GM19324 (cell line): ENCODE measurements around the gene SPAG5.
A peak's percentile ranks its signal among the peaks of the same experiment; 100 is the strongest.

Experiments
- ATAC-seq: cut with Tn5 transposase; IDR thresholded peaks from one replicate; pipeline ENCODE4 v1.9.1; 2021; ENCODE audit warnings: mild to moderate bottlenecking, moderate library complexity; ENCODE audit not compliant: unreplicated experiment, low FRiP score

SPAG5 gene

DNA sequence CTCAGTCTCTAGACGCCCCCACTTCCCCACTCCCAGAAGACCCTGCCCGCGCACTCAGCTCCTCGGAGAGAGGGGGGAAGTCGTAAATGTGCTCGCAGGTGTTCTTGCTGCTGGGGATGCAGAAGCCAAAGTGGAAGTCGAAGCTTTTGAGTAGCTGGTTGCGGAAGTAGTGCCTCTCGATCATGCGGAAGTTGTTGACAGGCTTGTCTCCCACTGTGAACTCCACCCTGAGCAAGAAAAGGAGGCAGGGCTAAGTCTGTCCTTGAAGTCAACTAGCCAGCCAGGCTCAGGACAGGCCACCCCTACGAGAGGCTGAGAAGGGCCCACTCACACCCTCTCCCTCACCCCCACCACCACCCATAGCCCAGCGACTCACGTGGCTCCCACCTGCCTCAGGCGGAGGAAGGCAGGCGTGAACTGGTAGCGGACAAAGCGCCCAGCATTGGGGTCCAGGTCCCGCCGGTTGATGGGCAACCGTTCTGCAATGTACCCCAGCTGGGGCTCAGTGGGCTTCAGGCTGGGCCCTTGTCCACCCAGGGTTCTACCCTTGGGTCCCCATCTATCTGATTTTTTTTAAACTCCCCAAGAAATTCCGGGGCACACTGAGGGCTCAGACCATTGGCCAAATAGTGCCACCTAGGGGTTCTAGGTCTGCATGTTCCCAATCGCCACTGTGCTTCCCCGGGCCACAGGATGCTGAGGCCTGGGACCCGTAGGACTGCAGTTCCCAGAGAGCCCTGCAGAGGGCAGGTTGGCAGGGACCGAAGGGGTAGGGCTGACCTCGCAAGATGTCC, 51.0 kb downstream of the SPAG5 start:
- peak; percentile 40 for ATAC-seq

DNA sequence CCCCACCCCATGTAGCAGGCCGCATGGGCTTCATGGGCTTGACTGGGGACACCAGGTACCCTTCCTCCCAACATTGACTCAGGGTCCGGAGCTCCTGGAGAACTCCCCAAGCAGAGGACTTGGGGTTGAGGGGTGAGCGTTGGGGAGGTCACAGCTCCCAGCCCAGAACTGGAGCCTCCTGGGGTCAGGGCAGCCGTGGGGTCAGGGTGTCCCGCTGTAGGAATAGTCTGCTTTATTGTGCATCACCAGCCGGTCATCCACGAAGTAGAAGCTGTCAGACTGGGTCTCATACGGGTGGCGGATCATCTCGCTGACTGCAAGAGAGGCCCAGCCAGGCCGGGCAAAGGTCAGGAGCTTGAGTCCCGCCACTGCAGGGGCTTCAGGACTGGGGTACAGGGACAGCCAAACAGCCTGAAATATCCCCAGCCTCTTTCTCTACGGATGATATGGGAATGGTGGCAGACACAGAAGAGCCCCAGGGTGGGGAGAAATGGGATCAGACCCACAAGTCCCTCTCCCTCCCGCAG, 51.7 kb downstream of the SPAG5 start:
- ATAC-seq, result no peak

DNA sequence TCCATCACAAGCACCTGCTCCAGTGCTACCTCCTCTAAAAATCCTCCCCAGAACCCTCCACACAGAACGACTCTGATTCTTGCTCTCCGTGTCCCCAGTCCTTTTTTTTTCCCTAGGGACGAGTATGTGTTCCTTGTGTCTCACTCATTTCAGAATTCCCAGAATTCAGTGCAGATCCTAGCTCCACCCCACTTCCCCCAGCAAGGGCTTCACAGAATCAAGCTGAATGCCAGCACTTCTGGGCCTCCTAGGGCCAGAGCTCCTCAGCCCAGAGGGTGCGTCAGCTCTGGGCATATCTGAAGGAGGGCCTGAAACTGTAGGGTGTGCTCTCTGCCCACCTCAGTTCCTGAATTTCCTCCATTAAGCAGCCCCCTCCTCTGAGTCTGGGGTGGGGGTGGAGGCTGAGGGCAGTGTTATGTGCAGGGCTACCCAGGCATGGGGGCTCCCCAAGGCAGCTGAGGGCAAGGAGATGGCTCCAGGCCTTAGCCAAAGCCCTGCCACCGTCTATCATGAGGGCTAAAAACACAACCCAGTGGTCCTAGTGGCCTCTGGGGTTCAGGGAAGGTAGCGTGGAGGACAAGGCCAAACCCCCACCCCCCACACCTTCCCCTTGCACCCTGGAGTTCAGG, 52.9 kb downstream of the SPAG5 start:
- ATAC-seq, result no peak

DNA sequence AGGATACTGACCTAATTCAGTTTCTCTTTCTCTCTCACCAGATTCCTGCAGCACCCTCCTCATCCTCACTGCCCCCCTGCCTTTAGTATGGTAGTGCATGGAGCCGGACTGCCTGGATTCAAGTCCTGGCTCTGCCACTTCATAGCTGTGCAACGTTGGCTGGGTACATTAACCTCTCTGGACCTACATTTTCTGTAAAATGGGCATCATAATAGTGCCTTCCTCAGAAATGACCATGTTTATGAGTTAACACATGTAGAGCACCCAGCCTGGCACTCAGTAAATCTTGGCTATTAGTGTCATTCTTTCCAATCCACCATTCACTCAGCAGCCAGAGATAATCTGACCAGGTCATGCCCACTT, 53.7 kb downstream of the SPAG5 start:
- ATAC-seq, result no peak

DNA sequence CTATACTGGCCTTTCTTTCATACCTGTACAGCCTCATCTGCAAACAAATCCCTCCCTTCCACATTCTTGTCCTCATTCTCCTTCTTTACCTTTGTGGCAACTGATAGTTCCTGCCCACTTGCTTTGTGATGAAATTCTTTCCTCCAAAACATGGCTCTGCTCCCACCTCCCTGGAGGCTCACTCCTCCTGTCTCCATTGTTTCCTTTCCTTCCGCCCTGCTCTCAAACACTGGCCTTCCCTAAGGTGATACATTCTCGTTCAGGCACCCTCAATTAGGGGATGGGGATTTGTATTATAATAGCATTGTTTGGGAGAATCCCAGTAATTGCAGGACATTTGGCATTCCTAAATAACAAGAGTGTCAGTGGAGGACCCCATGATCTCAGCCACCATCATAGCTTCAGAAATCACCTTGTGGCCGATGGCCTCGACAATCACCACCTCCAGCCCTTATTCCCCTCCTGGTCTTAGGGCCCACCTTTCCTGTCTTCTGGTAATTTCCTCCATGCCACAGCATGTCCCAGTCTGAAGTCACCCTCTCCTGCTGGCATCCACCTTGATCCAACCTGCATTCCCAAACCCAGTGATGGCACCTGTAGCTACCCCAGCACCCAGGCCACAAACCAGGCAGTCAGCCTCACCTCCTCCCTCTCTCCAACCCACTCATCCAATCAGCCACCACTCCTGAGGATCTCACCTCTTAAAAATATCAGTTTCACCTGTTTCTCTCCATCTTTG, 54.3 kb downstream of the SPAG5 start:
- ATAC-seq, result no peak

DNA sequence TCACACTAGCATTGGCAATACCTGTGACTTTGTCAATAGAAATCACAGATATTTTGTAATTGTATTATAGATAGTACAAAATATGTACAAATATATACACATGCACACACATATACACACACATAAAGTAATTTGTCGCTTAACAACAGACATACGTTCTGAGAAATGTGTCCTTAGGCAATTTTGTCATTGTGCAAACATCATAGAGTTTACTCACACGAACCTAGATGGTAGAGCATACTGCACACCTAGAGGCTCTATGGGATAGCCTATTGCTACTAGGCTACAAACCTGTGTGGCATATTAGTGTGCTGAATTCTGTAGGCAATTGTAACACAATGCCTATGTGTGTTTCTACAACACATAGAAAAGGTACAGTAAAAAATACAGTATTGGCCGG, 57.4 kb downstream of the SPAG5 start:
- ATAC-seq, result no peak

DNA sequence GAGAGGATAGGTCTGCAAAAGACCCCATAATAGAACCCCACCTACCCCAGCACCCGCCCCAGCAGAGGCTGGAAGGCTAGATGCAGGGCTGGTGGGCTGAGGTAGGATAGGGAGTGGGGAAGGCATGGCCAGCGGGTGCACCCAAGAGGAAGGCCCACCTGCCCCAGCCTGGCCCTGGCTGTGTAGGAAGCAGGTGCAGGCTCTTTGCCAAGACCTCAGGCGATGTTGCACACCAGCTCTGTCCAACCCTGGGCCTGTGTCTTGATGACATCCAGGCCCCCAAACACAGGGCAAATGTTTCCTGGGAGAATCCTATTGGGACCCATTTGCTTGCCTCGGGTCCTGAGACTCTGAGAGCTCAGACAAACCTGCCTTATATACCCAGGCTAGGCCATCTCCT, 58.6 kb downstream of the SPAG5 start:
- ATAC-seq, result no peak

DNA sequence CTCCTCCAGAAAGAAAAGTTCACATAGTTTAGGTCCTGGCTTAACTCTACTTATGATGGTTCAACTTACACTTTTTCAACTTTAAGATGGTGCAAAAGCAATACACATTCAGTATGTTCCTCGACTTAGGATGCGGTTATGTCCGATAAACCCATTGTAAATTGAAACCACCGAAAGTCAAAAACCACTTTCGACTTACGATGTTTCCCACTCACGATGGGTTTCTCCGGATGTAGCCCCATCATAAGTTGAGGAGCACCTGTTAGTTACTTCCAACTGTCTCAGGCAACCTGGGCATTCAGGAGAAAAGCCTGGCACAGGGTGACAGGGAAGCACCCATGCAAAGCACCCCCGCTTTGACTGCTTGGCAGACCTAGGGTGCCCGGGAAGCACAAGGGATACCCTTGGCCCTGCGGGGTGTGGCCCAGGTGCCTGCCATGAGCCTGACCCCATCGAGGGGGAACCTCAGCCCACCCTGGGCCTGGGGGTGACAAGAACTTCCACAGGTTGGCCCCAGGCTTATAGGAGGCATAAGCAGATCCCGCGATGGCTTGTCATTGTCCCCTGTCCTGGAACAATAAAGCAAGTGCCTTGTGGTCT, 60.4 kb downstream of the SPAG5 start:
- no peak for ATAC-seq

DNA sequence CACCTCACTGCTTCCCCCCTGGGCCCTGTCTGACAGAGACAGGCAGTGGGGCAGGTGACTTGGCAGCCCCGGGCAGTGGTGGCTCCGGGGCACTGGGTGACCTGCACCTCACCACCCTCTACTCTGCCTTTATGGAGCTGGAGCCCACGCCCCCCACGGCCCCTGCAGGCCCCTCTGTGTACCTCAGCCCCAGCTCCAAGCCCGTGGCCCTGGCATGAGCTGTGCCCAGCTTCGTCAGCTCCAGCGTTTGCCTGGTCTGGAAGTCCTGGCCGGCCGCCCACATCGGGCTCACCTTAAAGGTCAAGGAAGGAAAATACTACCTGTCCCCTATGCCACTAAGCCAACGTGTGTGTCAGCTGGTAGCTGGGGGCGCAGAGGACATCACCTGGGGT, 61.6 kb downstream of the SPAG5 start:
- no peak for ATAC-seq

DNA sequence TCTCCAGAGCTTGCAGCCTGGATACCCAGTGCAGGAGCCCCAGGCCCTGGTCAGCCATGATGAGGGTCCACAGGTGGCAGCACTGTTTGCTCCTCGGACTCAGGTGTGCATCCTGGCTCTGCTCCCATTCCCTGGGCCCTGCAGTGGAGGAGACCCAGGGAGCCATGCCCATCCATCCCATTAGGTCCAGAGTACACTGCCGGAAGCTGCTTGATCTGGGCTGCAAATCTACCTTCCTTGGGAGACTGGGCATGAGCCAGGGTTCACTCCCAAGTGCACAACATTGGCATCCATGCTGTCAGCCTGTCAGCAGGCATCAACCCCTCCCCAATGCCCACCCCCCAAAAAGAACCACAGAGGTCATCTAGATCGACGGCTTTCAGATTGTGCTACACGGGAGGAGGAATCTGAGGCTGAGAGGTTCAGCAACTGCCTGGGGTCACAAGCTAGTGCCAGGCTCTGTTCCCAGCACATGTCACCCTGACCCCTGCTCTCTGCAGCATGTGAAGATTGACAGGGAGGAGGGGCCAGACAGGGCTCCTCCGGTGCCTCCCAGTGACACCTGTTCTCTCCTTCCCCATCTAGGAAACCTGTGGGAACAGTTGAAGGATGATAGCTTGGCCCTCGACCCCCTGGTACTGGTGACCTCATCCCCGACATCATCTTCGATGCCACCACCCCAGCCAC, 62.1 kb downstream of the SPAG5 start:
- ATAC-seq, result no peak

DNA sequence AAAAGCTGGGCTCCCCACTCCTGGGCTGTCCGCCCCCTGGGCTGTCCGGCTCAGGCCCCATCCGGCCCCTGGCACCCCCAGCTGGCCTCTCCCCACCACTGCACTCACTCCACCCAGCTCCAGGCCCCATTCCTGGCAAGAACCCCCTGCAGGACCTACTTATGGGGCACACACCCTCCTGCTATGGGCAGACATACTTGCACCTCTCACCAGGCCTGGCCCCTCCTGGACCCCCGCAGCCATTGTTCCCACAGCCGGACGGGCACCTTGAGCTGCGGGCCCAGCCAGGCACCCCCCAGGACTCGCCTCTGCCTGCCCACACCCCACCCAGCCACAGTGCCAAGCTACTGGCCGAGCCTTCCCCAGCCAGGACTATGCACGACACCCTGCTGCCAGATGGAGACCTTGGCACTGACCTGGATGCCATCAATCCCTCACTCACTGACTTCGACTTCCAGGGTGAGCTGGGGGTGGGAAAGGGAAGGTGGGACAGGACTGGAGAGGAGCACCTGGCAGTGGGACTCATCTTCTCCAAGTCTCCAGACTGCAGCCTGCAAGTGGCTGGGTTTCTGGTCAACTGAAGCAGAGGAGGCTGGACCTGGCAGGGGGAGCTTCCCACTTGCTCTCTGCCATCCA, 64.0 kb downstream of the SPAG5 start:
- no peak for ATAC-seq

DNA sequence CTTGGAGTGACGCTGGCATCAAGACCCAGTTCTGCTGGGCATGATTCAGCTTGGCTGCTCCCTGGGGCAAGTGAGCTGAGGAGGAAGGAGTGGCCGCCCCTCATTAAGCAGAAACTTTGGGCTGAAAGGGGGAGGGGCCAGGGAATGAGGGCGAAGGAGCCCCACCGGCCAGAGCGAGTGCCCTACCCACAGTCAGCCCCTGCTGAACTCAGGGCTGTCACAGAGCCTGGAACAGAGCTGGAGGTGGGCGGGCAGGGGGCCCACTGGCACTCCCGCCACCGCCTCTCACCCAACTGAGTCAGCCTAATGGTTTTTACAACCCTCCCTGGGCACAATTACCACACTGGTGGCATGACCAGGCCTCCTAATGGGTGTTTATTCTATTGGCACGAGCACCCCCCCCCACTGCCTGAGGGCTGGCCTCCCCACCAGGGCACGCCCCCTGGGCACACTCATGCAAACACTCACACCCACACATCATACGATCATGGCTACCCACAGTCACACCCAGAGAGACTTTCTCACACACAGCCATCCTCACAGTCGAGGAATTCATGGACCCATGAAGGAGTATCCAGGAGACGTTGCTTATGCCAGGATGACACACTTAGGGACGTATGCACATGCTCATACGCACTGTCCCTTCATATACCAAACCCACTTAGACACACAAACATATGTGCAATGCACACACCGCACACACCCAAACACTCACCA, 65.6 kb downstream of the SPAG5 start:
- no peak for ATAC-seq

DNA sequence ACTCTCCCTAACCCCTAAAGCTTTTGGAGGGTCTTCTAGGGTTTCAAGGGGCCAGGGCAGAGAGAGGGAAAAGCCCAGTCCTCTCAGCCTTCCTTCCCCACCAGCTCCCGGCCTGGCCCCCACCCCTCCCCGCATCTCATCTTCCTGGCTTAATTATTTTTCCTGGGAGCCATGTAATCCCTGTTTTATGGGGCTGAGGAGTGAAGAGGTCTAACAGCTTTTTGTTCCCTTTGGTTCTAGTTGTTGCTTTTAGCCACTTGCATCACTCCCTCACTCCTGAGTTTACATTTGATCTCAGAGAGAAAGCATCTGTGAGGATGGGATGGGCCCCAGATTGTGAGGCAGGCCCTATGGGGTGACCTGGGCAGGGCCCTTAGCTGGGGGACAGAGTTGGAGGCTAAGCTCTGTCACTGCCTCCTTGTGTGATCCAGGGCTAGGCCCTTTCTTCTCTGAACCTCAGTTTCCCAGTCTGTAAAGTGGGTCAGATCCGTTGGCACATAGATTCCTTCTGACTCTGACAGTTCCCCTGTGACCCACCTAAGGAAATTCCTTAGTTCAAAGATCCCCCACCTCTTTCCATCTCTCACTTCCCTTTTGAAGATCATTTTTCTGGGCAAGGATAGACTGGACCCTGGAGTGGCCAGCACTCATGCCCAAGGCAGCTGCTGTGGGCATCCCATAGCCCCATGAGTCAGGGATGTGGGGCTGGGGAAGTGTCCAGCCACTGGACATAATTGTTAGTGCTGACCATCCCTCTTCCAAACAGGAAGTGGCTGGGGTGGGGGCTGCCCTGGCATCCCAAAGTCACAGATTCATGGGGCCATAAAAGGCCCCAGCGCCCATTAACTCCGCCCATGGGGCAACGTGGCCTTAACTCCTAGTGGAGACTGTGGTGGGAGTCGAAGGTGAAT, 66.5 kb downstream of the SPAG5 start:
- ATAC-seq, result no peak

DNA sequence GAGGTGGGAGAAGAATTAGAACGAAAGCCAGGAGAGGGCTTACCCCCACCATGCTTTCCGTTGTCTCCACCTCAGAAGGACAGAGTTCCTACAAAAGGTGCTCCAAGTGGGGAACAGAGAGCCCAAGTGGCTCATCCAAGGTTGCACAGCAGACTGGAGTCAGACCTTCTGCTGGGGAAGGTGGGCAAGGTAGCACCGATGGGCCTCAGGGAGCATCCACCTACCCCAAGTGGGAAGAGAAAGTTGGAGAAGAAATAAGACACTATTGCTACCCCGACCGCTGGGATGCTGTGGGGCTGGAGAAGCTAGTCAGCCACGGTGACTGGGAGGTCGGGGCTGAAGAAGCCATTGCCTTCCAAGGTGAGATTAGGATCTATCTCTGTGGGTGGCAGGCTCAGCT, 67.9 kb downstream of the SPAG5 start:
- no peak for ATAC-seq

DNA sequence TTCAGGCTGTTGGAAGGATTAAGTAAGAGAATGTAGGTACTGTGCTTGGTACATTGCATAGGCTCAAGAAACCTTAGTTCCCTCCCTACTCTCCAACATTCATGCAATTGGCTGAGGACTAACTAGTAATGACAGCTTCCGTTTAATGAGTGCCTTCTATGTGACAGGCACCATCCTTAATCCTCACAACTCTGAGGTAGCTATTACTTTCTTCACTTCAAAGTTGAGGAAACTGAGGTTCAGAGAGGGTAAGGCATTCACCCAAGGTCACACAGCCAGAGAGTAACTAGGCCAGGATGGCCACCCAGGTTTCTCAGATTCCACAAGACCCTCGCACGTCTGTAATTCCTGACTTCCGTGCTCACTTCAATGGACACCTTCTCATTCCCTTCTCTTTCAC, 68.6 kb downstream of the SPAG5 start:
- ATAC-seq, result no peak

DNA sequence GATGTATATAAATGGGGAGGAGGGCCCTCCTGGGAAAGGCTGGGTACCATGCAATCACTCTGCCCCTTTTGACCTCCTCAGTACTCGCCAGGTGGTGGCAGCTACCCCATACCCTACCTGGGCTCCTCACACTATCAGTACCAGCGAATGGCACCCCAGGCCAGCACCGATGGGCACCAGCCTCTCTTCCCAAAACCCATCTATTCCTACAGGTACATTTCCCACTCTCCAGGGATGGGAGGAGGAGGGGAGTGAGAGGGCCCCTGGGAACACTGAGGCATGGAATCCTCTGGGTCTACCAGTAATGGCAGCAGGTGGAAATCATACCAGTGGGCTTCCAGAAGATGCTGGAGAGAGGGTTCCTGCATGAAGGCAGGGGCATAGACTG, 69.8 kb downstream of the SPAG5 start:
- no peak for ATAC-seq

DNA sequence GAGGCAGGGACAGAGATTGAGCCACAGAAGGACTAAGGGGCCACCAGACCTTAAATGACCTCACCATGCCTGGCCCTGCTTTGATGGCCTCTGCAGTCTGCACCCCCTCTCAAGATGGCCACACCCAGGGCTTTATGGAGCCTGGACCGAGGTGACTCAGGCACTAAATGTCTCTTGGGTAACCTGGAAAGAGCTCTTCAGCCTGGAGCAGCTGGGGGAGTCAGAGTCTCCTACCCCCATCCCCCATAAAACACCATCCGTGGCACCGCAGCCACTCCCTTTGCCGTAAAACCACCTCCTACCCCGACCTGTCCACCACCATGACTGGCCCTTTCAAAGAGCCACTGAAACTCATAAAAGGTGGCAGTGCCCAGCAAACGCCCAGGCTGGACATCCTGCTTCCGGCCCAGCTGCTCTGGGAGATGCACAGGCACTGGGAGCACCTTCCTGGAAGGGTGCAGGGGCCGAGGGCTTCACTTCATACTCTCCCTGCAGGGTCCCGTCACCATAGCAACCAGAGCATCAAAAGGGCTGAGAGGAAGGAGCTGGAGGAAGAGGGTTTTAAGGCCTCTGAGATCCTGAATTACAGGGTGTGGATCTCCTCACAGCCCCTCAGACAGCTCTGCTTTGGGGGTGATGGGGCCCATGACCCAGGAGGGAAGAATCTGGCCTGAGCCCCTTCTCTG, 70.4 kb downstream of the SPAG5 start:
- ATAC-seq, result no peak

DNA sequence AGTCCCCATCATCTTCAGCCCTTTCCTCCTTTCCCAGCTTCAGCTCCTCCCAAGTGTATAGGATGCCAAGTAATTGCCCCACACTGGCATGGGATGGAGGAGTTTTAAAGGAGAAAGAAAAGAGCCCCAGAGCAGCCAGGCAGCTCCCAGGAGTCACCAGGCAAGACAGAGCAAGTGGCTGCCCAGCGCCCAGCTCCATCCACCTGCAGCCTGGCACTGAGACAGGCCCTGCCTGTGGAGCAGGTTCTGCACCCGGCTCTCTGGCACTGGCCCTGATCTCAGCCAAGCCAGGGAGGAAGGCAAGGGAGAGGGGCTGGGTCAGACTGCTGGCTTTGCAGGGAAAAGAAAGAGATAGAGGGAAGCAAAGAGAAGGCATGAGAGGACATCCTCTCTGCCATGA, 71.0 kb downstream of the SPAG5 start:
- ATAC-seq, result no peak
